Transverse colon (tissue), 3 donors: ENCODE results near the gene NETO2.

Experiments used
- CTCF ChIP-seq, 5 experiments: fragments of 200-600 bp in 3 of 5; fragments of 450-650 bp in 2 of 5; sonication (generic) in 3 of 5; IDR thresholded peaks; 1 replicate in 2 of 5; 2 replicates in 3 of 5; pipeline ENCODE4 v1.5.1; 2016 to 2017; ENCODE audit warnings: antibody characterized with exemption in 5 of 5, inconsistent platforms in 3 of 5, mild to moderate bottlenecking in 2 of 5, moderate library complexity in 1 of 5
- POLR2A ChIP-seq: fragments of 450-650 bp; IDR thresholded peaks from one replicate; pipeline ENCODE4 v1.6.1; 2016; ENCODE audit warnings: antibody characterized with exemption, mild to moderate bottlenecking, moderate library complexity

GRCh38 chr16:47136099-47136842 lies 7.5 kb downstream of the NETO2 start:
- TF ChIP-seq CTCF (IDR thresholded peaks at IDR 0.05) (no peak), POLR2A (no peak)
